Nephron progenitor cell (in vitro differentiated cells): ENCODE data around the gene IST1.
"Not testable (repeated sequence)": the region's sequence is repeated elsewhere in the genome, so short reads cannot be mapped to it uniquely, and the experiment has no call there.

Source experiments
- DNase-seq: peaks from one replicate; pipeline ENCODE4 v3.0.0; 2021
- H3K27ac Mint-ChIP-seq: 2 replicates; pipeline ENCODE4 v1.8.0; 2021; ENCODE audit warnings: mild to moderate bottlenecking, moderate library complexity, mixed read lengths
- H3K27me3 Mint-ChIP-seq: 2 replicates; pipeline ENCODE4 v1.8.0; 2021; ENCODE audit warnings: mild to moderate bottlenecking, low read depth, mixed read lengths; ENCODE audit not compliant: poor library complexity
- H3K36me3 Mint-ChIP-seq: 2 replicates; pipeline ENCODE4 v1.8.0; 2021; ENCODE audit warnings: low read depth, mixed read lengths
- H3K4me1 Mint-ChIP-seq: 2 replicates; pipeline ENCODE4 v1.8.0; 2021; ENCODE audit warnings: mixed read lengths
- H3K4me3 Mint-ChIP-seq: 2 replicates; pipeline ENCODE4 v1.8.0; 2021; ENCODE audit warnings: mild to moderate bottlenecking, moderate library complexity, mixed read lengths
- H3K9me3 Mint-ChIP-seq: 2 replicates; pipeline ENCODE4 v1.8.0; 2021; ENCODE audit warnings: mild to moderate bottlenecking, moderate library complexity, mixed read lengths
- TF ChIP-seq, protein P1 (sequence below): fragments of 200-600 bp; sonication (generic); IDR thresholded peaks from 2 replicates; pipeline ENCODE4 v1.5.0; 2021; ENCODE audit warnings: antibody characterized with exemption

Gene IST1

DNA sequence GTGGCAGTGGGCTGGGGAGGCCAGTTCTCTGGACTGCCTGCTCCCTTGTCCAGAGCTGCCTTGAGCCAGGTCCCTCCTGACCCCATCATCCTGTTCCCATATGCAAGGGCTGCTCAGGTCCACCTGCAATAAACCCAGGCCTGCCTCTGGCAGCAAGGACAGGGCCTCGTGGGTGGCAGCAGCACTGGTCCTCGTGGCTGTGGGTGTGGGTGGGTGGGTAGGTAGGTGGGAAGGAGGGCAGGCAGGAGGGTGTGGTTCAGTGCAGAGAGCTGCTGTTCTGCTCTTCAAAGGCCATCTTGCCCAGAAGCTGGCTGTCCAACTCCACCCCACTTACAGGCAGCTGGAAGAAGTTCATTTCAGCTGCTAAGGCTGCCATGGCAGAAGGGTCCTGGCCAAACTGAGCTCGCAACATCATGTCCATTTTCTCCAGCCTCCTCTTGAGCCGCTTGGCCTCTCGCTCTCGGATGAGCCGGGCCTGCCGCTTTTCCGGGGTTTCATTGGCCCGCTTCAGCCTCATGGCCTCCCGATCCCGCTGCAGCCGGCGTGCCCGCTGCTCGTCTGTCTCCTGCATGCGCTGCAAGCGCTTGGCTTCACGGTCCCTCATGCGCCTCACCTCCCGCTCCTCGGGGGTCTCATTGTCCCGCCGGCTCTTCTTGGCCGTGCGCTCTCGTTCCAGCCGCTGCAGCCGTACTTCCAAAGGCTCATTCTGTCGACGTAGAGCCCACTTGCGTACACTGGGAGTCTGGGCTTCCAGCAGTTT is 35.4 kb upstream of the IST1 start:
- no peak for DNase-seq
- TF ChIP-seq, protein P1, sequence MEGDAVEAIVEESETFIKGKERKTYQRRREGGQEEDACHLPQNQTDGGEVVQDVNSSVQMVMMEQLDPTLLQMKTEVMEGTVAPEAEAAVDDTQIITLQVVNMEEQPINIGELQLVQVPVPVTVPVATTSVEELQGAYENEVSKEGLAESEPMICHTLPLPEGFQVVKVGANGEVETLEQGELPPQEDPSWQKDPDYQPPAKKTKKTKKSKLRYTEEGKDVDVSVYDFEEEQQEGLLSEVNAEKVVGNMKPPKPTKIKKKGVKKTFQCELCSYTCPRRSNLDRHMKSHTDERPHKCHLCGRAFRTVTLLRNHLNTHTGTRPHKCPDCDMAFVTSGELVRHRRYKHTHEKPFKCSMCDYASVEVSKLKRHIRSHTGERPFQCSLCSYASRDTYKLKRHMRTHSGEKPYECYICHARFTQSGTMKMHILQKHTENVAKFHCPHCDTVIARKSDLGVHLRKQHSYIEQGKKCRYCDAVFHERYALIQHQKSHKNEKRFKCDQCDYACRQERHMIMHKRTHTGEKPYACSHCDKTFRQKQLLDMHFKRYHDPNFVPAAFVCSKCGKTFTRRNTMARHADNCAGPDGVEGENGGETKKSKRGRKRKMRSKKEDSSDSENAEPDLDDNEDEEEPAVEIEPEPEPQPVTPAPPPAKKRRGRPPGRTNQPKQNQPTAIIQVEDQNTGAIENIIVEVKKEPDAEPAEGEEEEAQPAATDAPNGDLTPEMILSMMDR, result no peak
- H3K4me1 Mint-ChIP-seq, result no peaks in the 10 kb centered on the region
- peaks cover 6% of the 10 kb centered on the region for H3K27me3 Mint-ChIP-seq
- no peak overlapping the region for H3K4me3 Mint-ChIP-seq
- H3K27ac Mint-ChIP-seq, result no peak overlapping the region
- H3K36me3 Mint-ChIP-seq, result peaks cover 54% of the 10 kb centered on the region
- H3K9me3 Mint-ChIP-seq, result no peaks in the 10 kb centered on the region

DNA sequence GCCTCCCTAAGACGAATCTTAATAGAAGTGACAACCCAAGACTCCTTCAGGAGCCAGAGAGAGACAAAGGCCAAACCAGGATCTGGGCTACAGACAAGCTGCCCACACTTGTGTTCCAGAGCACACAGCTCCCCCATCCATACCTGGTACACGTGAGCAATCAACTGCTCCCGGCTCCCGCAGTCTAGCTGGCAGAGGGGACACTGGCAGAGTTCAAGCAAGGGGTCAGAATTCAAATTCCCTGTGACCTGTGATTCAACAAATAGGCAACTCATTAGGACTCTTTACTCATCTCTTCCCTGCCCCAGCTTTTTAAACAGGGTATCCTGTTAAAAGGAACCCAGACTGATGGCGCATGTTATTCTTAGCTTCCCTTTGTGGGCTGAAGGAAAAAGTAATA is 31.3 kb upstream of the IST1 start:
- Mint-ChIP-seq H3K27ac (no peak overlapping the region), H3K4me3 (no peak overlapping the region), H3K4me1 (no peaks in the 10 kb centered on the region), H3K27me3 (peaks cover 6% of the 10 kb centered on the region), H3K36me3 (peaks cover 58% of the 10 kb centered on the region), H3K9me3 (no peaks in the 10 kb centered on the region)
- TF ChIP-seq, protein P1, result no peak
- DNase-seq, result no peak

- no peak overlapping the region for H3K27ac Mint-ChIP-seq
- no peak for DNase-seq
- TF ChIP-seq, protein P1, result no peak
- H3K36me3 Mint-ChIP-seq, result peaks cover 59% of the 10 kb centered on the region
- H3K4me1 Mint-ChIP-seq, result no peaks in the 10 kb centered on the region
- no peak overlapping the region for H3K4me3 Mint-ChIP-seq
- H3K9me3 Mint-ChIP-seq, result no peaks in the 10 kb centered on the region
- H3K27me3 Mint-ChIP-seq, result peaks cover 6% of the 10 kb centered on the region
These were observed 30.0 kb upstream of the IST1 start for GRCh38 chr16:71865173-71865863.

DNA sequence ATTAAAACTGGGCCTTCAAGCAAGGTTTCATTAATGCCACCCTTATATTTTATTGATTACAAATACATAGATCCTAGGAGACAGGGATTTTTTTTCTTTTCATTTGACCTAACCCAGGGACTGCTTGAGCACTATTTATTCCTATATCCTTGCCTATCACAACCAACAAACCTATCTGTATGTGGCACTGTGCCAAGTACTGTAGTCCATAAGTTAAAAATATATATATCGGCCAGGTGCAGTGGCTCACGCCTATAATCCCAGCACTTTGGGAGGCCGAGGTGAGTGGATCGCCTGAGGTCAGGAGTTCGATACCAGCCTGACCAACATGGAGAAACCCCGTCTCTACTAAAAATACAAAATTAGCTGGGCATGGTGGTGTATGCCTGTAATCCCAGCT is 28.2 kb upstream of the IST1 start:
- H3K9me3 Mint-ChIP-seq, H3K4me1 Mint-ChIP-seq, DNase-seq, H3K4me3 Mint-ChIP-seq, H3K27me3 Mint-ChIP-seq, H3K27ac Mint-ChIP-seq: not testable (repeated sequence)
- H3K36me3 Mint-ChIP-seq, result peaks cover 60% of the 10 kb centered on the region

- no peaks in the 10 kb centered on the region for H3K9me3 Mint-ChIP-seq
- no peak overlapping the region for H3K4me3 Mint-ChIP-seq
- no peak overlapping the region for H3K27ac Mint-ChIP-seq
- peaks cover 62% of the 10 kb centered on the region for H3K36me3 Mint-ChIP-seq
- TF ChIP-seq, protein P1, result no peak
- no peaks in the 10 kb centered on the region for H3K4me1 Mint-ChIP-seq
- peaks cover 6% of the 10 kb centered on the region for H3K27me3 Mint-ChIP-seq
- DNase-seq, result no peak
These were observed 27.4 kb upstream of the IST1 start for GRCh38 chr16:71867939-71868338.

GRCh38 chr16:71869089-71869488 is 26.2 kb upstream of the IST1 start:
- Mint-ChIP-seq H3K9me3 (no peaks in the 10 kb centered on the region), H3K4me1 (no peaks in the 10 kb centered on the region), H3K27ac (no peak overlapping the region), H3K36me3 (peaks cover 58% of the 10 kb centered on the region), H3K4me3 (no peak overlapping the region), H3K27me3 (peaks cover 6% of the 10 kb centered on the region)
- no peak for DNase-seq
- TF ChIP-seq, protein P1, result no peak
